Omental fat pad (tissue), 4 donors: ENCODE data around the gene FLYWCH1. TPM values are rescaled to one million over a fixed set of nuclear protein-coding genes. Genes with fewer than 3 reads are reported as not detected.
"Not testable (repeated sequence)": the region's sequence is repeated elsewhere in the genome, so short reads cannot be mapped to it uniquely, and the experiment has no call there.

Experiments
- ATAC-seq: fragments of 150-250 bp; one replicate; pipeline ENCODE4 v1.9.1; 2016; ENCODE audit warnings: mild to moderate bottlenecking, moderate library complexity; ENCODE audit not compliant: low FRiP score
- DNase-seq: peaks from one replicate; pipeline ENCODE4 v3.0.0-alpha.2; 2019; ENCODE audit warnings: low spot score
- total RNA-seq, 4 donors: library from RNA; depleted of rRNA; stranded (reverse); fragments of >200 nt; gene quantifications; one replicate each; pipeline ENCODE4 v1.1.0, GENCODE V29; 2016
- TF ChIP-seq, protein P1 (sequence below), 3 donors: fragments of 450-650 bp; IDR thresholded peaks; one replicate each; pipeline ENCODE4 v1.5.1; 2016 to 2017; ENCODE audit warnings: antibody characterized with exemption in 3 of 3, mild to moderate bottlenecking in 3 of 3, moderate library complexity in 2 of 3

Gene FLYWCH1
- total RNA-seq, 4 donors from 2014 or later = 14.8 to 45.6 (median 26.6) TPM

- ATAC-seq, DNase-seq: not testable (repeated sequence)
- TF ChIP-seq, protein P1, sequence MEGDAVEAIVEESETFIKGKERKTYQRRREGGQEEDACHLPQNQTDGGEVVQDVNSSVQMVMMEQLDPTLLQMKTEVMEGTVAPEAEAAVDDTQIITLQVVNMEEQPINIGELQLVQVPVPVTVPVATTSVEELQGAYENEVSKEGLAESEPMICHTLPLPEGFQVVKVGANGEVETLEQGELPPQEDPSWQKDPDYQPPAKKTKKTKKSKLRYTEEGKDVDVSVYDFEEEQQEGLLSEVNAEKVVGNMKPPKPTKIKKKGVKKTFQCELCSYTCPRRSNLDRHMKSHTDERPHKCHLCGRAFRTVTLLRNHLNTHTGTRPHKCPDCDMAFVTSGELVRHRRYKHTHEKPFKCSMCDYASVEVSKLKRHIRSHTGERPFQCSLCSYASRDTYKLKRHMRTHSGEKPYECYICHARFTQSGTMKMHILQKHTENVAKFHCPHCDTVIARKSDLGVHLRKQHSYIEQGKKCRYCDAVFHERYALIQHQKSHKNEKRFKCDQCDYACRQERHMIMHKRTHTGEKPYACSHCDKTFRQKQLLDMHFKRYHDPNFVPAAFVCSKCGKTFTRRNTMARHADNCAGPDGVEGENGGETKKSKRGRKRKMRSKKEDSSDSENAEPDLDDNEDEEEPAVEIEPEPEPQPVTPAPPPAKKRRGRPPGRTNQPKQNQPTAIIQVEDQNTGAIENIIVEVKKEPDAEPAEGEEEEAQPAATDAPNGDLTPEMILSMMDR (IDR thresholded peaks at IDR 0.05) = peak in 1 of 3 donors; percentile 5
Measured at GRCh38 chr16:2907084-2907753, 4.5 kb upstream of the FLYWCH1 start.

DNA sequence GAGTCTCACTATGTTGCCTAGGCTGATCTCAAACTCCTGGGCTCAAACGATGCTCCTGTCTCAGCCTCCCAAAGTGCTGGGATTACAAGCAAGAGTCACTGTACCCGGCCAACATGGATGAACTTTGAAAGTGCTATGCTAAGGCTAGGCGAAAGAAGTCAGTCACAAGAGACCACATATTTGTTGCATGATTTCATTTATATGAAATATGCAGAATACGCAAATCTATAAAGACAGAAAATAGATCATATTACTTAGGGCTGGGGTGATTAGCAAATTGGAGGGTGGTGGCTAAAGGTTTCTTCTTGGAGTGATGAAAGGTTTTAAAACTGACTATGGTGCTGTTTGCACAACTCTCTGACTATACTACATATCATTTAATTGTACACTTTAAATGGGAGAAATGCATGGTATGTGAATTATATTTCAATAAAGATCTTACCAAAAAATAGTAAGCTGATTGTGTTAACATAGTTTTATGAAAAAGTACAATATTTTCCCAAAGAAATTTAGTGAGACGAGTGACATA is 1.2 kb upstream of the FLYWCH1 start:
- ATAC-seq (no peak), DNase-seq (no peak)
- TF ChIP-seq, protein P1 (IDR thresholded peaks at IDR 0.05) = no peak

DNA sequence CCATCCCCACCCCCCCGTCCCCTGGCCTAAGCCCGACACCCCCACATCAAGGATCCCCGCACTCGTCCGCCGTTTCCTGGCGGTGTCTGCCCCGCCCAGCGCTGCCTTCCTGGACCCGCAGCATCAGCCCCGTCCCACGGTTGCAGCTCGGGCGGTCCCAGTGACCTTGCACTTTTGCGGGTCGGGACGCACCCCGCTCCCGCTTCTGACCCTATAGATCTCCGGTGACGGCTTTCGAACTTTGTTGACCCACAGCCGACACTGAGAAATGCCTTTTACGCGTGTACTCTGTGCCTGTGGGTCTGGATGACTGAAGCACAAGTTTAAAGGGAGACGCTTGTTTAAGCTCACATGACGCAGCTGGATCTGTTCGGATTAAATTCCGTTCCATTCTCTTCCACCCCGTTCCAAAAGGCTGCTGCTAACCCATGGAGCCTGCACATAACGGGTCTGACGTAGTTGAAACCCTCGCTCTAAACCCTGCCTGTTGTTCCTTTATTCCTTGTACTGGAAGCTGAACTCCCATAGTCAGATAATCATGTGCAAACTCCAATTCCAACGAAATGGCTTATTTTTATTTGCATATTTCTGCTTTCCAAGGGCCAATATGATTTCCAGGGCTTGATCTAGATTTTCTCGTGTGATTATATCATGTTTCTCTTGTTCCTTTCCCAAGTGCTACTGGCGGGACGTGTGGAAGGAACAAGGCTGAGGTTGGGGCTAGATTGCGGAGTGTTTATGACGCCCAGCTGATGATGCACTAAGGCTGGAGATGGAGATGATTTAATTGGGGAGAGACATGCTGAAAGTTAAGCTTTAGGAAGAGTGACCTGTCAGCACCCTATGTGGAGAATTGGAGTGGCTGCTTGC is 834 bp downstream of the FLYWCH1 start:
- ATAC-seq (peak; percentile 52), DNase-seq (no peak)
- TF ChIP-seq, protein P1 (IDR thresholded peaks at IDR 0.05) = no peak

DNA sequence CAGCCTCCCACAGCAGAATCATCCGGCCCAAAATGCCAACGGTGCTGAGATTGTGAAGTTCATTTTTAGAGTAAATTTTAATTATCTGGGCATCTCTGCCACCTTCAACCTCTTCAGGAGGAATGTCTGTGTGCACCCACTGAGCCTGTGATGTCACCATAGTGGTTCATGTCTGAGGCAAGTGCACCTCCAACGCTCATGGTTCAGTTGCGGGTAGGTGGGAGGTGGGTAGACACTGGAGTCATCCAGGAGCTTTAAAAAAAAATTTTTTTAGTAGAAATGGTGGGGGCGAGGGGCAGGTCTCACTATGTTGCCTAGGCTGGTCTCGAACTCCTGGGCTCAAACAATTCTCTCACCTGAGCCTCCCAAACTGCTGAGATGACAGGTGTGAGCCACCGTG is 1.9 kb downstream of the FLYWCH1 start:
- DNase-seq (no peak), ATAC-seq (no peak)
- TF ChIP-seq, protein P1 (IDR thresholded peaks at IDR 0.05) = no peak

DNA sequence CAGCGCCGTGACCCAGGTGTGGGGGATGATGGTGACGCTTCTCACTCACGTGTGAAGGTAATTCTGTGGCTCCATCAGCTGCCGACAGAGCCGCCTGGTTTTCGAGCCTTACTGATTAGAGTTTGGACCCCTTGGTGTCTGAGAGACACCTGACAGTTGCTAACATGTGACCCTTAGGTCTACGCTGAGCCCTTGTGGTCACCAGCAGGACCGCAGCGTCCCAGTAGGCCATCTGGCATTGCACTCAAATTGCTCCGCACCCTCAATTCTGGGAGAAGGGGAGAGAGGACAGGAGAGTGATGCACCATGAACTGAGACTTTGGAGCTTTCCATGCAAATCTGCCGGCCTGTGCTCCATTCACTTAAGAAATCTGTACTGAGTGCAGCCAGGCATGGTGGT is 2.5 kb downstream of the FLYWCH1 start:
- ATAC-seq = no peak
- no peak for DNase-seq
- TF ChIP-seq, protein P1 (IDR thresholded peaks at IDR 0.05) = no peak

DNA sequence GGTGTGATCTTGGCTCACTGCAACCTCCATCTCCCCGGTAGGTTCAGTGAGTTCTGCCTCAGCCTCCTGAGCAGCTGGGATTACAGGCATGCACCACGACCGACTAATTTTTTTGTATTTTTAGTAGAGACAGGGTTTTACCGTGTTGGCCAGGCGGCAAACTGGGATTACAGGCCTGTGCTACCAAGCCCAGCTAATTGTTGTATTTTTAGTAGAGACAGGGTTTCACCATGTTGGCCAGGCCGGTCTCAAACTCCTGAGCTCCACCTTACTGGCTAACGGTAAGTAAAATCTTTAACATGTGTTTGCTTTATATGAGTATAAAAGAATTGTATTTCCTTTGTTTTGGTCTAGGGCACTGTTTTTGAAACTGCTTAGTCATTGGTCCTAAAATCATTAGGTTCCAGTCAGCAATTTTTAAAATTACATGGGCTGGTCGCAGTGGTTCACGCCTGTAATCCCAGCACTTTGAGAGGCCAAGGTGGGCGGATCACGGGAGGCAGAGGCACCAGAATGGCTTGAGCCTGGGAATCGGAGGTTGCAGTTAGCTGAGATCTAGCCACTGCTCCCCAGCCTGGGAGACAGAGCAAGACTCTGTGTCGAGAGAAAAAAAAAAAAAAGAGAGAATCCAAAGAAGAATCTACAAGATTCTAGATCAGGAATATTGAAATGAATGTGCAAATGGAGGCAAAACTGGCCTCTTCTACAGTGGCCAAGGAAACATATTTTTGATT is 3.6 kb downstream of the FLYWCH1 start:
- TF ChIP-seq, protein P1 (IDR thresholded peaks at IDR 0.05) = no peak
- no peak for ATAC-seq
- DNase-seq = no peak
